ENCODE results near the gene CCDC57.

DNA sequence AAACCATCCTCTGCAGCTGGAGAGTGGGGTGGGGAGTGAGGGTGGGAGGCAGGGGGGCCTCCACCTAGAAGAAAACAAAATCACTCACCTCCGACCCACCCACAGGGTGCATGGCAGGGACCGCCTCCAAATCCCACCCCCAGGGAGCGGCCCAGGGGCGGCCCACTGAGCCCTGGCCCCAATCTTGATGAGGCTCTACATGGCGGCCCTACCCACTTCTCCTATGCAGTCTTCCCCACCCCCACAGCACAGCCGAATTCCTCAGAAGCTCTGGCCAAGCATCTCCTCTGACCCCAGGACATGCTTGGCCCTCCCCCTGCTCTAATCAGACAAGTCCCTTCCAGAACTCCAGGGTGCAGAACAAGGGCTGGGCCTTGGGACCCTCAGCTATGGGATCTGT is 96.4 kb downstream of the CCDC57 start:
- TF ChIP-seq CTCF (IDR thresholded peaks at IDR 0.05) (no peak), EZH2phosphoT487 (IDR thresholded peaks at IDR 0.05) (no peak)
